ENCODE measurements around the gene SGSM2. TPM values are rescaled to one million over a fixed set of nuclear protein-coding genes. Genes with fewer than 3 reads are reported as not detected.

The SGSM2 gene
- total and polyA plus RNA-seq, 2 of the 13 experiments (the other 11 are each of a cell fraction or from before 2014, with no cell fraction given): 30.4 to 51.3 TPM

- TF ChIP-seq PRDM4 (CRISPR knock-in tag; IDR thresholded peaks at IDR 0.05; ENCODE audit: borderline replicate concordance): no peak
- TF ChIP-seq POLR2A (IDR thresholded peaks at IDR 0.05; ENCODE audit: insufficient read depth in 1 of 2, low read depth in 2 of 2, low read length in 2 of 2): peak in 1 of 2 experiments; percentile 64; a peak in 2 of 4 replicates
- peak; percentile 94 for TF ChIP-seq CEBPB (IDR thresholded peaks at IDR 0.05; ENCODE audit: borderline replicate concordance, low read depth, low read length)
- no peak for TF ChIP-seq ZFP37 (CRISPR knock-in tag; IDR thresholded peaks at IDR 0.05; ENCODE audit: borderline replicate concordance)
- TF ChIP-seq SMAD1 (CRISPR knock-in tag; IDR thresholded peaks at IDR 0.05; ENCODE audit: borderline replicate concordance, low read depth): 0 out of 2 replicates have a peak, but pooled peaks have one; percentile 17
- TF ChIP-seq KDM2A (CRISPR knock-in tag; IDR thresholded peaks at IDR 0.05; ENCODE audit: borderline replicate concordance, low read depth): peak; percentile 94
- no peak for TF ChIP-seq ZNF577 (CRISPR knock-in tag; IDR thresholded peaks at IDR 0.05; ENCODE audit: borderline replicate concordance, low read depth)
- no peak for TF ChIP-seq GPN1 (CRISPR knock-in tag; IDR thresholded peaks at IDR 0.05; ENCODE audit: borderline replicate concordance)
- no peak for TF ChIP-seq RARG (CRISPR knock-in tag; IDR thresholded peaks at IDR 0.05; ENCODE audit: low read depth)
- TF ChIP-seq ZNF567 (CRISPR knock-in tag; IDR thresholded peaks at IDR 0.05; ENCODE audit: borderline replicate concordance): no peak
- TF ChIP-seq FOSL2 (CRISPR knock-in tag; IDR thresholded peaks at IDR 0.05): peak; percentile 34; the same call in 1 of the 2 replicates
- TF ChIP-seq RBFOX2 (IDR thresholded peaks at IDR 0.05; ENCODE audit: low read depth, low read length): peak; percentile 69
- peak; percentile 61; the same call in 1 of the 2 replicates for TF ChIP-seq THAP11 (CRISPR knock-in tag; IDR thresholded peaks at IDR 0.05)
- no peak; the same call in 1 of the 2 replicates for TF ChIP-seq PHF8 (CRISPR knock-in tag; IDR thresholded peaks at IDR 0.05)
- TF ChIP-seq CREB1 (IDR thresholded peaks at IDR 0.05): peak; percentile 88
- peak; percentile 94 for TF ChIP-seq CREB1 (CRISPR knock-in tag; IDR thresholded peaks at IDR 0.05)
- no peak for TF ChIP-seq ZNF44 (CRISPR knock-in tag; IDR thresholded peaks at IDR 0.05)
- no peak for TF ChIP-seq ZNF331 (CRISPR knock-in tag; IDR thresholded peaks at IDR 0.05)
- 0 out of 2 replicates have a peak, but pooled peaks have one; percentile 19 for TF ChIP-seq ZNF709 (CRISPR knock-in tag; IDR thresholded peaks at IDR 0.05)
- TF ChIP-seq ZNF776 (CRISPR knock-in tag; IDR thresholded peaks at IDR 0.05): no peak
- peak; percentile 95 for TF ChIP-seq MNT (IDR thresholded peaks at IDR 0.05)
- TF ChIP-seq GABPA (IDR thresholded peaks at IDR 0.05; ENCODE audit: low read depth, low read length): no peak; the same call in 1 of the 2 replicates
- peak; percentile 53; the same call in 1 of the 2 replicates for TF ChIP-seq GABPA (CRISPR knock-in tag; IDR thresholded peaks at IDR 0.05; ENCODE audit: low read depth)
- no peak; the same call in 1 of the 2 replicates for TF ChIP-seq NR2F2 (IDR thresholded peaks at IDR 0.05; ENCODE audit: borderline replicate concordance, low read depth)
- TF ChIP-seq, protein P1, sequence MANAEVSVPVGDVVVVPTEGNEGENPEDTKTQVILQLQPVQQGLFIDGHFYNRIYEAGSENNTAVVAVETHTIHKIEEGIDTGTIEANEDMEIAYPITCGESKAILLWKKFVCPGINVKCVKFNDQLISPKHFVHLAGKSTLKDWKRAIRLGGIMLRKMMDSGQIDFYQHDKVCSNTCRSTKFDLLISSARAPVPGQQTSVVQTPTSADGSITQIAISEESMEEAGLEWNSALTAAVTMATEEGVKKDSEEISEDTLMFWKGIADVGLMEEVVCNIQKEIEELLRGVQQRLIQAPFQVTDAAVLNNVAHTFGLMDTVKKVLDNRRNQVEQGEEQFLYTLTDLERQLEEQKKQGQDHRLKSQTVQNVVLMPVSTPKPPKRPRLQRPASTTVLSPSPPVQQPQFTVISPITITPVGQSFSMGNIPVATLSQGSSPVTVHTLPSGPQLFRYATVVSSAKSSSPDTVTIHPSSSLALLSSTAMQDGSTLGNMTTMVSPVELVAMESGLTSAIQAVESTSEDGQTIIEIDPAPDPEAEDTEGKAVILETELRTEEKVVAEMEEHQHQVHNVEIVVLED (CRISPR knock-in tag; IDR thresholded peaks at IDR 0.05; ENCODE audit: borderline replicate concordance): peak; percentile 89
- TF ChIP-seq ERF (CRISPR knock-in tag; IDR thresholded peaks at IDR 0.05): no peak
- no peak for TF ChIP-seq MTA3 (CRISPR knock-in tag; IDR thresholded peaks at IDR 0.05)
Observed at GRCh38 chr17:2401426-2402221, 64.3 kb downstream of the SGSM2 start (continued).

Data from HepG2 (cell line).